IPS-18c (cell line): ENCODE data around the gene DMXL2.

Experiments used
- H3K4me3 ChIP-seq: 2 replicates; pipeline ENCODE4 v1.7.0; 2013; ENCODE audit warnings: low read depth, mild to moderate bottlenecking, low read length, moderate library complexity; ENCODE audit not compliant: insufficient read depth
- H3K9me3 ChIP-seq: one replicate; pipeline ENCODE4 v1.6.1; 2013; ENCODE audit warnings: mild to moderate bottlenecking, low read length, moderate library complexity; ENCODE audit not compliant: control insufficient read depth, insufficient read depth

DMXL2 gene

DNA sequence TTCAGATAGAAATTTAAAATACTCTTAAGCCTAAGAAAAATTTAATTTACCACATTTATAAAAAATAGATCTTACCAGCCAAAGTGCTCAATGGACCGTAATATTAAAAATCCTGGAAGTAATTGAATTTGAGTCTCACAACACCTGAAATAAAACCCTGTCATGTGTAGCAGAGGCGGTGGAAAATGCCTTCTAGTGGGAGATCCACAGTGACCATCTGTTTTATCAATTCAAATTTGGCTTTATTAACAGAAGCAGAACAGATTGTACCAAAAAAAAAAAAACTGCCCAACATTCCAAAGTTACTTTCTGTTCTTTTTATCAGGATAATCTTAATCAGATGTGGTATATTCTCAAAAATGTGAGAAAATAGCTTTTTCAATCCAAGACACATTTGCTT lies 71.7 kb downstream of the DMXL2 start:
- H3K9me3 ChIP-seq, result no peaks in the 10 kb centered on the region
- no peak overlapping the region for H3K4me3 ChIP-seq

DNA sequence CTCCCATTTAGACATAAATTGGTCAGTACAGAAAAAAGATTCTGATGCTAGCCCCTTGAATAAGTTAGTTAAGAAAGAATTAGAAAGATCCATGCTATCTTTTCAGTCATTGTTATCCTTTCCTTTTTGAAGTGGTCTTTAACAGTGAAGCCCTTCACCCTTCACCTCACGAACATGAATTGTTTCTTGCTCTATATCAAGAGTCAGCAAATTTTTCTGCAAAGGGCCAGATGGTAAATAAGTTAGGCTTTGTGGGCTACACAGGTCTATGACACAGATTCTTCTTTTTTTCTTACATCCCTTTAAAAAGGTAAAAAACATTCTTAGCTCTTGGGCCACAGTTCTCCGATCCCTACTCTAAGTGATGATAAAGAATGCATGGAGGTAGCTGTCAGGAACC lies 74.9 kb downstream of the DMXL2 start:
- no peak overlapping the region for H3K4me3 ChIP-seq
- H3K9me3 ChIP-seq, result no peaks in the 10 kb centered on the region

DNA sequence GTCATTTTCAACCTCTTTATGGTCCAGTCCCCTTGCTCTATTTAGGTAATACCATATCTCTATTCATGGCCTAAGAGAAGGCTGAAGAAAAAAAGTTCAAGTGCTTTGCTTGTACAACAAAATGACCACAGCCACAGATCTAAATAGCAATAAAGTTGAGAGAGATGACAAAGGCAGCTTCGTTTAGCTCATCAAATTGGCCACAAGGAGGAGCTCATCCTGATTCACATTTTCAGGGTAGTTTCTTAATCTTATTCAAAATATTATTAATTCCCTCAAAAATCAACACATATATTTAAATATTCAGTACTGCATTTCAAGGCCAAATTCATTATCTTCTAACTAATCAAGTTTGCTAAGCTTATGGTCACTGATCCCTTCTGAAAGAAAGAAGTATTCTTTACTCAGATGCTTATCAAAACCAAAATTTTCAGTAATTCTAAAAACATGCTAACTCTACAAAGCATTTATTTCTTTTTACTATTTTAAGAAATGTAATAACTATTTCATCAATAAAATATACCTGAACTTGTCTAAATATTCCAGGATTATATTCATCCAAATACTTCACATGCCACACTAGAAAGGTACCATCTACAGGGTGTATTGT lies 85.5 kb downstream of the DMXL2 start:
- Histone ChIP-seq H3K4me3 (no peak overlapping the region), H3K9me3 (no peaks in the 10 kb centered on the region)

DNA sequence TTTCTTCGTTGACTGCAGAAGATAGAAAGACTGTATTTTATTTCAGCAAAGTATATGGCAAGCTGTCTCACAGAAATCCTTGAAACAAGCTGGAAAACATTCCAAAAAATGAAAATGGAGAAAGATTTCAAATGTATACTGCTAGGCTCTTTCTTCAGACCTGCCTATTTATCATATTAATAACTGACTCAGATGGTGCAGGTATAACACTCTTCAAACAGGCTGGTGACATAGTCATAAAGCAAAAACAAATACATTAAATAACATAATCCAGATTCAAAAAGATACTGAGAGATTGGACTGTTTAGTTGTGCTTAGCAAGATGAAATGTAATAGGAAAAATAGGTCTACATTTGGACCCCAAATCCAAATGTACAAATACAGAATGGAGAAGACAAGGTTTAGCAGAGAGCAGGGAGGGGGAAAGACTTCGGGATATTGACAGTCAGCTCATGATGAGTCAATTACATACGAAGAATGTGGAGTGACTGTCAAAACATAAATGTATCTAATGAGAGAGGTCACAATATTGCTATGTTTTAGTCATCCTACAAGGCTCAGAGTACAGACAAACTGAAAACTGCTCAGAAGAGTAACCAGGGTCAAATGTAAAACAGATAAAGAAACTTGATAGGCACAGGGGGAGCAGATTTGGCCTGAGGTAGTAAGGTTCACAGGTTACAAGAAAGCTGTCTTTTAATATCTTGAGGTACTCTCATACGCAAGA lies 88.7 kb downstream of the DMXL2 start:
- no peaks in the 10 kb centered on the region for H3K9me3 ChIP-seq
- no peak overlapping the region for H3K4me3 ChIP-seq

DNA sequence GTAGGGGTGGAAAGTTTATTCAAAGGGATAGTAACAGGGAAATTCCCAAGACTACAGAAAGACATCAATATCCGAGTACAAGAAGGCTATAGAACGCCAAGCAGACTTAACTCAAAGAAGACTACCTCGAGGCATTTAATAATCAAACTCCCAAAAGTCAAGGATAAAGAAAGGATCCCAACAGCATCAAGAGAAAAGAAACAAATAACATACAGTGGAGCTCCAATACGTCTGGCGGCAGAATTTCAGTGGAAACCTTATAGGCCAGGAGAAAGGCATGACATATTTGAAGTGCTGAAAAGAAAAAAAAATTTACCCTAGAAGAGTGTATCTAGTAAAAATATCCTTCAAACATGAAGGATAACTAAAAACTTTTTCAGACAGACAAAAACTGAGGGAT lies 95.6 kb downstream of the DMXL2 start:
- no peaks in the 10 kb centered on the region for H3K9me3 ChIP-seq
- H3K4me3 ChIP-seq, result no peak overlapping the region

DNA sequence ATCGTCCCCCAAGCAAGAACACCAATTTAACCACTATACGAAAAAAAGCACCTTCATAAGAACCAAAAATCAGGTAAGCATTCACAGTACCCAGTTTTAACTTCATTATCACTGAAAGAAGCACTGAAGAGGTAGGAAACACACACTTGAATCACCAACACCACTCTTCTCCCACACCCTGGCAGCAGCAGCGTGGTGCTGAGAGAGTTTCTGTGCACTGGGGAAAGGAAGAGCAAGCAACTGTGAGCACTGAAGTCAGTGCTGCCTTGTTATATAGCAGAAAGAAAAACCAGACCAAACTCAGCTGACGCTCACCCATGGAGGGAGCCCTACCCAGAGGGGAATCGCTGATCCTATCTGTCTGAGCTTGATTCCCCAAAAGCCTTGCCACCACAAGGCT lies 98.2 kb downstream of the DMXL2 start:
- Histone ChIP-seq H3K4me3 (no peak overlapping the region), H3K9me3 (no peaks in the 10 kb centered on the region)

DNA sequence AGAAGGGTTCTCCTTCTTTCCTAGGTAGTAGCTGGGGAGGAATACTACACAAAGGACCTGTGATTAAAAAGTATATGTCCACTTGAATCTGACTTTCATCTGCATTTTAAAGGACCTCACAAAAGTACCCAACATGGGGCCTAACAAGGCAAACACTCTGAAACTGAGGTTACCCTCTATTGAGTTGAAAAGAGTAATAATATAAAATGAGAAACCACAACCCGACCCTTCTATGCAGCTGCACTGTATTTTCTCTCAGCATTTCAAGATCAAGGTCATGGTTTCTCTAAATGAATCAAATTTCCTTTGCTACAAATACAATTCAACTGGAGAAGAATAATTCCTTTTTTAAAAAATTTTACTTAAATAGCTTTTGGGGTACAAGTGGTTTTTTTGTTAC lies 106.3 kb downstream of the DMXL2 start:
- H3K9me3 ChIP-seq, result no peaks in the 10 kb centered on the region
- H3K4me3 ChIP-seq, result no peak overlapping the region

DNA sequence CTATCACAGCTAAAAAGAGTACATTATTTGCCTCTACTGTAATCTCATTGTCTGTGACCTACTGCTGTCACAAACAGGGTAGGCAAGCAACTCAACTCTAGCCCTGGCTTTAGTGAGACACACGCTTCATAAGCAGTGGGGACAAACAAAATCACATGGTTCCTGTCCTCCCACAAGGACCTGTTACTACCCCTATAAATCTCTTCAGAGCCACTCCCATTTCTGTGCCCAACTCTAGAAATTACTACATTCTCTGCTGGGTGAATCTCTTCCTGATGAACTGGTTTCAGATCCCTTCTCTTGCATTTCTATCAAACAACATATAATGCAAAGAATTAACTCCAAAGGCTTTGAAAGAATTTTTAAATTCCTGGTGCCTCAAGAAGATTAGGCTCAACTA lies 117.3 kb downstream of the DMXL2 start:
- H3K9me3 ChIP-seq, result no peaks in the 10 kb centered on the region
- no peak overlapping the region for H3K4me3 ChIP-seq

DNA sequence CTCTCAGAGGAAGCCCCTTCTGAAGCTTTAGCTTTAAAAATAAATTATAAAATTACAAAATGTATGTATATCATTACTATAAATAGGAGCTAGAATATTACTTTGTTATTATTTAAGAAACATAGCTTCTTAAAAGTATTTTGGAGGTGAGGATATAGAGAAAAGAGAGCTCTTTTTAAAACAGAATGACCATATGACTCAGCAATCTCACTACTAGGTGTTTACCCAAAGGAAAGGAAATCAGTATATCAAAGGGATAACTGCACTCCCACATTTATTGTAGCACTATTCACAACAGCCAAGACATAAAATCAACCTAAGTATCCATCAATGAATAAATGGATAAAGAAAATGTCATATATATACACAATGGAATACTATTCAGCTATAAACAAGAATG lies 119.6 kb downstream of the DMXL2 start:
- Histone ChIP-seq H3K9me3 (no peaks in the 10 kb centered on the region), H3K4me3 (no peak overlapping the region)

DNA sequence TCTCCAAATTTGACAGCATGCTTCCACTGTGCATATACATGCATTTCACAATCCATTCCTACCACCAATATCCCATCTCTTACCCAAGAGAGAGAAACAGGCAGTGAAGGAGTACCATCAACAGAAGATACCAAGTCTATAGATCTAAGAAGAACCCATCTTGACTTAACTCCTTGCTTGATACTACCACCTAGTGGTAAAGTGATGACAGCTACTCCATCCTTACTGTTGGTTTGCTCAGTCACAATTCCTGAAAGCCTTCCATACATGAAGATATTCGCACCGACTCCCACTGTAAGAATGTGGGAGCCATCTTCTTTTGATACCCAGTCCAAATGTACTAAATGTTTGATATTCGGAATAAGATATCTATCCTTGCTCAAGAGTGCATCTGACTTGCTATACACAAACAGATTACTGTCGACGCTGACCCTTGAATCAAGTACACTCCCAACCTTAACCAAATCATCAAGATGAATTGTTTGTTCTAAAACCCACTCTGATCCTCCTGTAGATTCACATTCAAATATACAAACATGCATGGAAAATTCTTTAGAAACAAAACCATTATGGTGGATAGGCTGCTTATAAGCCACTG lies 123.1 kb downstream of the DMXL2 start:
- no peak overlapping the region for H3K4me3 ChIP-seq
- no peaks in the 10 kb centered on the region for H3K9me3 ChIP-seq

DNA sequence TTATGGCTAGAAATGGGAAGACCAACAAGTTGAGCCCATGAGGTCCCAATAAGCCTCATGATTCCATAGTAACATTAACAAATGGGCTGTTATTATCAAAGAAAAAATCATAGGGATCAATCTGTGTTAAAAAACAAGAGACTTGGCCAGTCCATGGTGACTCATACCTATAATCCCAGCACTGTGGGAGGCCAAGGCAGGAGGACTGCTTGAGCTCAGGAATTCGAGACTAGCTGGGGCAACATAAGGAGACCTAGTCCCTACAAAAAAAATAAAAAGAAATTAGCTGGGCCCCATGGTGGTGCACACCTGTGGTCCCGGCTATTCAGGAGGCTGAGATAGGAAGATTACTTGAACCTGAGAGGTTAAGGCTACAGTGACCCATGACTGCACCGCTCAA lies 124.8 kb downstream of the DMXL2 start:
- Histone ChIP-seq H3K4me3 (no peak overlapping the region), H3K9me3 (no peaks in the 10 kb centered on the region)

DNA sequence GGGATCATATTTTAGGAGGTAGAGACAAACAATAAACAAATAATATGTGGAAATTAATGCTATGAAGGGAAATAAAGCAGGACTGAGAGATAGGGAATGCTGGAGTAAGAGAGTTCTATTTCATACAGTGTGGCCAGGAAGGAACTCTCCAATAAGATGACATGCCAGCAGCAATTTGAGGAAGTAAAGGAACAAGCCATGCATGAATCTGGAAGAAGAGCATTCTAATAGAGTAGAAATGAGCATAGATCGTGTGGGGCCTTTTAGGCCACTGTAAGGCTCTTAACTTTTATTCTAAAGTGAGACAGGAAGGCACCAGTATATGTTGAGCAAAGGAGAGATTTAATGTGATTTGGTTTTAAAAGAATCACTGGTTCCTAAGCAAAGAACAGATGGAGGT lies 126.3 kb downstream of the DMXL2 start:
- Histone ChIP-seq H3K4me3 (no peak overlapping the region), H3K9me3 (no peaks in the 10 kb centered on the region)

DNA sequence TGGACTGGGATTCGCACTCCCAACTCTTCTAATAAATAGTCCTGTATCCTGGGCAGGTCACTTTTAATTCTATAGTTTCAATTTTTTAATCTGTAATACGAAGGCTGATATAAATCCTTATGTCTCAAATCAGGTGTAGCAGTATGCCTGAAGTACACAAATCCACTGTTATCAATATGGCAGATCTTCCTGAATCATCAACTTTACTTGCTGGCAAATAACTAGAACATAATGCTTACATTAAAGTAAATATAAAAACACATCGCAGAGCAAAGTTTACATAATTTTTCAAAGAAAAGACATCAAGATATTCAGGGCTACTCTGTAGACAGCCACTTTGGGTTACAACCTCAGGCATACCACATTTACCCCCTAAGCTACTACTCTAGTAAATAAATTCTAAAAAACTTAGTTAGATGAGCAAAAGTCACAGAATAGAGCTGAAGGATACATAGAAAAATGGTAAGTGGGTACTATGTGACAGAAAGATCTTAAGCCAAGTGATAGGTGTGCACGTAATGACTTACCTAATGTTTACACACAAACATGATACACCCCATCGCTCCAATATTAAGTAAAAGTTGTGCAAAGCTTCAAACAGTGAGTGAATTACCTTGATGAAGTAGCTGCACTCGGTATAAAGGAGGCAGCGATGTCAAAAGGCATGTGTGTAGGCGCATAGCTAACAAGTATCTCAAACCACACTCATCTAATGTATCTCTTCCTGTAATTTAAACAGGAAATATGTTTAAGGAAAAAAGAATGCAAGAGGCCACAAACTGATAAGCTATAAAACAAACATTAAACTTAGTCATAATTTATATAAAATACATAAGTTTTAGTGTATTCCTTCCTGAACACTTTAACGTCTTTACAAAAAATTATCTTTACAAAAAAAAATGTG lies 127.9 kb downstream of the DMXL2 start:
- Histone ChIP-seq H3K9me3 (no peaks in the 10 kb centered on the region), H3K4me3 (no peak overlapping the region)

DNA sequence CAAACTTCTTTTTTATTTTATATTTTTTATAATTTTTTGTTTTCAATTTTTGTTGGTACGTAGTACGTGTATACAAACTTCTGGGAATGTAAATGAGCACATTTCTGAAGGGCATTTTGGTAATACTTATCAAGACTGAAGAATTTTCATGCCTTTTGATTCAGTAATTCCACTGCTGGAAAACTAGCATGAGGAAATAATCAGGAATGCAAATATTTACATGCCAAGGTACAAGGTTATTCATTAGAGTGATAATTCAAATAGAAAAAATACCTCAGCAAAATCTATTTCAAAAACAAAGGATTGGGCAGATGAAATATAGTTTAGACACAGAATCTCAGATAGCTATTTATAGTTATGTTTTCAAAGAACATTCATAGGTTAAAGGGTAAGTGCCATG lies 128.7 kb downstream of the DMXL2 start:
- H3K9me3 ChIP-seq, result no peaks in the 10 kb centered on the region
- H3K4me3 ChIP-seq, result no peak overlapping the region

DNA sequence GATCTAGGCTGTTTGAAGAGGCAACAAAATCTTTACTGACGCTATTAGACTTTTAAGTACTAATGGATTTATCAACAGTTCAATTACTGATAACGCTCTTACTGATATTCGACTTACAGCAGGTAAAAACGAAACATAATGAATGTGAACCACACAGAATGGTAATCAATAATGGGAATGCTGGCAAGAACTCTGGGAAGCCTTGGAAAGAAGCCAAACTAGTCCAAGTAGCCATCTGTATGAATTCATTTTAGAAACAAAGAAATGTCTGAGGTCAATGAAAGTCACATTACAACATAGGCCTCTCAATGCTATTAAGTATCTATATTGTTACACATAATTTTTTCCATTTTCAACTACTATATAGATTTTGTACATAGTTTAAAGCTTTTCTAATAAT lies 130.0 kb downstream of the DMXL2 start:
- H3K9me3 ChIP-seq, result no peaks in the 10 kb centered on the region
- H3K4me3 ChIP-seq, result no peak overlapping the region

DNA sequence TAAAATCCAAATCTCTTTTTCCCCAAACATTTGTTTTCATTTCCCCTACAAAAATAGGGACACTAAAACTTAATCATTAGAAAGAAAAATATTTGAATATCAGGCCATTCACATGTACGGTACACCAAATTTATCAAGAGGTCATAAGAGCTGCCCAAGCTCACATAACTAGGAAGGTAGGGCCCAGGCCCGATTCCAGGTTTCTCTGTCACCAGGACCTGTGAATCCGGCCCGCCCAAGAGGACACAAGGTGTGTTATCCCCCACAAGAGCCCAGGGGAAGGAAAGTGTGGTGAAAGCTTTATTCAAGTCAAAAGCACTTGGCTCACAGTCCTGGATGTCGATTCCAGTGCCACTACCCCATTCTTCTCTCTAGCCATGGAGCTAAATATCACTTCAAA lies 130.6 kb downstream of the DMXL2 start:
- H3K9me3 ChIP-seq, result no peaks in the 10 kb centered on the region
- no peak overlapping the region for H3K4me3 ChIP-seq

DNA sequence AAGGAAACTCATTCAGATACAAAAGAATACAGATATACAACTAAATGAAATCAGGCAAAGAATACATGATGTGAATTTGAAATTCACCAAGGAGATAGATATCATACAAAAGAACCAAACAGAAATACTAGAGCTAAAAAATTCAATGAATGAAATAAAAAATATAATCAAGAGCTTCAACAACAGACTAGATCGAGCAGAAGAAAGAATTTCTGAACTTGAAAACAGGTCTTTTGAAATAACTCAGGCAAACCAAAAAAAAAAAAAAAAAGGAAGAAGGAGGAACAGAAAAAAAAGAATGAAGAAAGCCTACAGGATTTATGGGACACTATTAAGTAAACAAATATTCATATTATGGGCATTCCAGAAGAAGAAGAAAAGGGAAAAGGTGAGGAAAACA lies 137.8 kb downstream of the DMXL2 start:
- Histone ChIP-seq H3K4me3 (no peak overlapping the region), H3K9me3 (no peaks in the 10 kb centered on the region)

DNA sequence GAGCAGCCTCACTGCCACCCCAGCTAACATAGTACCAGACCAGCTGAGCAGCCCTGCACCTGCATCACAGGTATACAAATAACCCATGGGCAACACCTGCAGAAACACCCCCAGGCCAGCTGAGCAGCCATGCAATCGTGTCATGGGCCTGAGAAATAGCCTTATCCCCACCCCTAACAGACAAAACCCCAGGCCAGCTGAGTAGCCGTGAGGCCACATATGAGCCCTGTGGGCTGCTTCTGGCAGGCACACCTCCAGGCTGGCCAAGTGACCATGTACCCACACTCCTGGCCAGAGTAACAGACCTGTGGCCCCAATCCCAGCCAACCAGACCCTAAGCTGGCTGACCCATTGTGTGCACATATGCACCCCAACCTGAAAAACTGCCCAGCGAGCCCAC lies 138.6 kb downstream of the DMXL2 start:
- Histone ChIP-seq H3K4me3 (no peak overlapping the region), H3K9me3 (no peaks in the 10 kb centered on the region)
